Glomerular visceral epithelial cell (primary cell): ENCODE data around the gene ATP1A3.
A peak's percentile ranks its signal among the peaks of the same experiment; 100 is the strongest.
"Not testable (repeated sequence)": the region's sequence is repeated elsewhere in the genome, so short reads cannot be mapped to it uniquely, and the experiment has no call there.

ENCODE experiments used
- DNase-seq: peaks from one replicate; pipeline ENCODE4 v3.0.0-alpha.2; 2016; ENCODE audit errors: extremely low spot score

ATP1A3 gene

GRCh38 chr19:42010245-42011126 lies 16.5 kb upstream of the ATP1A3 start:
- DNase-seq, result no peak

- no peak for DNase-seq
Measured at GRCh38 chr19:42006569-42006968, 12.5 kb upstream of the ATP1A3 start.

- no peak for DNase-seq
Measured at GRCh38 chr19:42005504-42005903, 11.5 kb upstream of the ATP1A3 start.

- no peak for DNase-seq
Measured at GRCh38 chr19:42003506-42004294, 9.7 kb upstream of the ATP1A3 start.

GRCh38 chr19:41999878-42000208 lies 5.8 kb upstream of the ATP1A3 start:
- no peak for DNase-seq

- no peak for DNase-seq
Measured at GRCh38 chr19:41999071-41999877, 5.2 kb upstream of the ATP1A3 start.

DNA sequence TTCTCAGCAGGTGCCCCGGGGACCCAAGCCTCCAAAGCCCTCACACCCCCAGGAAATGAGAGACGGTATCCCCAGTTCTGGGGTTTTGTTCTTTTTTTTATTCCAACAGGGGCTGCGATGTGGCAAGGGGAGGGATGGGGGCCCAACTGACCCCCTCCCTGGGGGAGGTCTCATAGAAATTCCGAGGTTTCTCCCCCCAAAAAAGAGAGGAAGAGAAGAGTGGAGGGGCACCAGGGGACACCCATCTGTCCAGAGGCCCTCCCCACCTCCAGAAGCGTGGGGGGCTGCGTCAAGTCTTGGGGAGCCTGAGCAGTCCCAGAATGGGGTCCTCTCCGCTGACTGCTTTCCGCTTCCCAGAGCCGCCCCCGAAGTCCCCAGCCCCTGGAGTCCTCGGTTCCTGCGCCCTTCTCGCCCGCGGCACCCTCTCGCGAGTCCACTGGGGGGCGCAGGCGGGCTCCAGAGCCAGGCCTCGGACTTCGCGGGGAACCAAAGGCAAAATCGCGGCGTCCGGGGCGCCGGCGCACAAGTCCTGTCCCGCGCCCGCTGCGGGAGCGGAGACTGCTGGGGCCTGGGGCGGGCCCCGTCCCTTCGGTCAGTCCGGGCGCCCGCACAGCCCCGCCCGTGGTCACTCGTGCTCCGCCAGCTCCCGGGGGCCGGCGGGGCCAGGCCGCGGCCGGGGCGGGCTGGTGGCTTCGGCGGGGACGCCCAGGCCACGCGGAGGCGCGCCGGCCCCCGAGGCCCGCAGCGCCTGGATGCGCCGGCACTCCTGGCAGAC lies 4.4 kb upstream of the ATP1A3 start:
- DNase-seq, result peak; percentile 12

- DNase-seq, result no peak
Measured at GRCh38 chr19:41997851-41998229, 3.8 kb upstream of the ATP1A3 start.

DNA sequence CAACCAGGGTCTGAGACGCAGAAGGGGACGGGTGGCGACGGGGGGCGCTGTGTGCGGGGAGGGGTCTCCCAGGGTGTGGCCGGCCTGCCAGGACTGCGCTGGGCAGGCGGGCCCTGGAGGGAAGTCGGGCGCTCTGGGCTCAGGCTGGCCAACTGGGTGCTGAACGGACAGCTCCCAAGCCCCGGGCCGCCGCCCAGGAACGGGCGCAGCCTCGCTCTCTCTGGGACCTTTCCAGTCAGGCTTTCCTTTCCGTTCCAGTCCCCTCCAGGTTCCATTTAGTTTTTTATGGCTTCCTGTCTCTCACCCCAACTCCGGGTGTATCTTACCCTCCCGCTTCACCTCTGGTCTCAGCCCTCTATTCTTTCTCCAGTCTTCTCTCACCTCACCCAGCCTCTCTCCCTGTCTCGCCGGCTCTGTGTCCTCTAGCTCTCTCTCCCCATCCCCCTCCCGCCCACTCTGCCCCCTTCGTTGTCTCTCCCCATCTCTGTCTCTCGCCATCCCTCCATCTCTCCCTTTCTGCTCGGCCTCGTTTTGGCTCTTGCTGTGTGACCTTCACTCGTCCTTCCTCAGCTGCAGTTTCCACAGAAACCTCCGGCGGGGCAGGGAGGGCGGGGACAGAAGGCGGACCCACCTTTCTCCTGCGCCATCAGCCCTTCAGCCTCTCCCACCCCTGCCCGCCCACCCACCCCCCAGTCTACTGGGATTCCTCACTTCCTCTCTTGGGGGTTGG lies 3.3 kb upstream of the ATP1A3 start:
- DNase-seq, result peak; percentile 26

DNA sequence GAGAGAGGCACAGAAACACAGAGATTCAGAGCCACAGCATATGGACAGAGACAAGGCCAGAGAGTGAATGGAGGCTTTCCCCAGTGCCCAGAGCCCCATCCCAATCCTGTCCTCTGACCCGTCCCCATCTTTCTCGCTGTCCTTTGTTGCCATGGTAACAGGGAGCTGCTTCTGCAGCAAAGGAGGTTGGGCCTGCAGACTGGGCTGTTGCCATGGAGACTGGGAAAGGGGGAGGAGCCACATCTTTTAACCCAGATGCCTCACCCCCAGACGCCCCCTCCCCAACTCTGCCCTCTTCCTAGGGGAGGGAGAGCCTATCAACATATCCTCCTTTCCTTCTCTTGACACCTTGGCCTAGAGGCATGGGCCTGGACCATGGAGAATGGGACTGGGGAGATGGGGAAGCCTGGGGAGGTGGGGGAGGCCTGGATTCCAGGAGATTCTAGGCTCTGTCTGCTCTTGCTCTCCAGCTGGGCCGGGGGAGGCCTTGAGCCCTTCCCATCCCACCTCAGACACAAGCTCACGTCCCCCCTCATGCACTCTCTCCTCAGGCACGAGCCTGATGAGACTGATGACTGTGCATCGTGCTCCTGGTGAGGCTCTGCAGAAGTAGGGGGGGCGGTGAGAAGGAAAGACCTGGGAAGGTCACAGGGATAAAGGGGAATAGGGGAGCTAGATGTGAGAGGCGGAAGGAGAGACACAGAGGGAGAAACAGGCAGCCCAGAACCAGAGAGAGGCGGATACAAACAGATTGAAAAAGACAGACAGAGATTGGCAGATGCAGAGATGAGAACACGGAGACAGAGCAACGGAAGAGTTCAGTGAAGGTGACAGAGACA lies 2.1 kb upstream of the ATP1A3 start:
- no peak for DNase-seq

- DNase-seq, result no peak
Measured at GRCh38 chr19:41994994-41995958, 1.2 kb upstream of the ATP1A3 start.

DNA sequence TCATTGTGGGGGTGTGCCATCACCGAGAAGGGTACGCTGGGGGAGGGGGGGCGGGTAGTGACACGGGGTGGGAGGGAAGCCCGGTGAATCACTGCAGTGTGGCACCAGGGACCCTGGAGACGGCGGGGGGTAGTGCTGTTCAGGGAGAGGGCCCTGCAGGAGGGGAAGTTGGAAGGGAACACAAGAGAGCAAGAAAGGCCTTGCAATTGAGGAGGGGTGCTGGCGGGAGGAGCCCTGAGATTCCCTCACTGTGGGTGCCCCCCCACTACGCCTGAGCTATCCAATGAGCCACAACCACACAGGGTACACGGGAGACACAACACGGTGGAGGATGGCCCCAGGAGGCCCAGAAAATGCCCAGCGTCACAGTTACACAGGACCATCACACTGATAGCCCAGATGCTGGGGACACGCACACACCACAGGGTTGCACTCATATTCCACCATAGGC lies 516 bp upstream of the ATP1A3 start:
- no peak for DNase-seq

DNA sequence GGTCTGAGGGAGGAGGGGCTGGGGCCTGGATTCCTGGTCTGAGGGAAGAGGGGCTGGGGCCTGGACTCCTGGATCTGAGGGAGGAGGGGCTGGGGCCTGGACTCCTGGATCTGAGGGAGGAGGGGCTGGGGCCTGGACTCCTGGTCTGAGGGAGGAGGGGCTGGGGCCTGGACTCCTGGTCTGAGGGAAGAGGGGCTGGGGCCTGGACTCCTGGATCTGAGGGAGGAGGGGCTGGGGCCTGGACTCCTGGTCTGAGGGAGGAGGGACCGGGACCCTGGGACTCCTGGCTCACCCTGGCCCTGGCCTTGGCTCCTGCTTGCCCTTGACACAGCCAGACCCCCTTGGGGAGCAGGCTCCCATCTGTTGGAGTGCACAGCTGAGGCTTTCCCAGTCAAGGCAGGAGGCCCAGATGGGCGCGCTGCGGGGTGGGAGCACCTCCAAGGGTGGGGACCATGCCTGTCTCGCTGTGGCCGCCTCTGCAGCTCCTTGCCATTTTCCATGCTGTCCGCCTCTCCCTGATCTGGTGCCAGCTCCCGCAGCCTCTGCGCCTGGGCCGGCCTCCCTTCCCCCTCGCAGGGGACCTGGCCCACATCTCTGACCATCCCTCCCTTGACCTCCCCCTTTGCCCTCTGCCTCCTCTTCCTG lies 2.0 kb downstream of the ATP1A3 start:
- DNase-seq, result not testable (repeated sequence)

GRCh38 chr19:41991025-41991424 lies 3.0 kb downstream of the ATP1A3 start:
- no peak for DNase-seq

GRCh38 chr19:41990615-41991014 lies 3.4 kb downstream of the ATP1A3 start:
- DNase-seq, result no peak

DNA sequence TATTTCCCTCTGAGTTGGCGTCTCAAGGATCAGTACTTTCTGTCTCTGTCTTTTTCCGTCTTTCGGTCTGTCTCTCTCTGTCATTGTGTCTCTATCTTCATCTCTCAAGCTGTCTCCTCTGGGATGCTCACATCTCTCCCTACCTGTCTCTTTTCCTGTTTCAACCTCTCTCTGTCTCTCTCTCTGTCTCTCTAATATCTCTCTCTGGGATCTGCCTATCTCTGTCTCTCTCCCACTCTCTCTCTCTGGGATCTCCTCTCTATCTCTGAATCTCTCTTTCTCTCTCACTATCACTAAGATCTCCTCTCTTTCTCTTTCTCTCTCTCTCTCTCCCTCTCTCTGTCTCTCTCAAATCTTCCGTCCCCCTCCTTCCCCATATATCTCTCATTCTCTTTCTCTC lies 4.0 kb downstream of the ATP1A3 start:
- no peak for DNase-seq

DNA sequence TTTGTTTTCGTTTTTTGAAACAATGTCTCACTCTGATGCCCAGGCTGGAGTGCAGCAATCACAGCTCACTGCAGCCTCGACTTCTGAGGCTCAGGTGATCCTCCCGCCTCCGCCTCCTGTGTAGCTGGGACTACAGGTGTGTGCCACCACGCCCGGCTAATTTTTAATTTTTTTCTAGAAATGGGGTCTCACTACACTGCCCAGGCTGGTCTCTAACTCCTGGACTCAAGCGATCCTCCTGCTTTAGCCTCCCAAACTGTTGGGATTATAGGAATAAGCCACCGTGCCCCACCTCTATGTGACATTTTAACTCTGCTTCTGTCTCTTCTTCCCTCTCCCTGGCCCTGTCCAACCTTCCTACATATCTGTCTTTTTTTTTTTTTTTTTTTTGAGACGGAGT lies 5.1 kb downstream of the ATP1A3 start:
- no peak for DNase-seq
